Sigmoid colon (tissue), 4 donors: ENCODE results near the gene PNKD.

Source experiments
- CTCF ChIP-seq, 4 experiments: fragments of 450-650 bp in 3 of 4; fragments of 200-600 bp in 1 of 4; IDR thresholded peaks; one replicate each; pipeline ENCODE4 v1.5.1; 2016 to 2019; ENCODE audit warnings: antibody characterized with exemption in 4 of 4, mild to moderate bottlenecking in 3 of 4, moderate library complexity in 2 of 4
- EP300 ChIP-seq, 4 donors: sonication (generic); formaldehyde crosslinking; IDR thresholded peaks; one replicate each; pipeline ENCODE4 v1.6.1; 2017; ENCODE audit warnings: antibody characterized with exemption in 4 of 4
- POLR2A ChIP-seq, 2 donors: fragments of 450-650 bp; IDR thresholded peaks; one replicate each; pipeline ENCODE4 v1.6.1; 2016; ENCODE audit warnings: antibody characterized with exemption in 2 of 2, mild to moderate bottlenecking in 2 of 2, moderate library complexity in 2 of 2
- POLR2AphosphoS5 ChIP-seq, 4 donors: sonication (generic); formaldehyde crosslinking; IDR thresholded peaks; one replicate each; pipeline ENCODE4 v1.6.1; 2017; ENCODE audit warnings: antibody characterized with exemption in 4 of 4

DNA sequence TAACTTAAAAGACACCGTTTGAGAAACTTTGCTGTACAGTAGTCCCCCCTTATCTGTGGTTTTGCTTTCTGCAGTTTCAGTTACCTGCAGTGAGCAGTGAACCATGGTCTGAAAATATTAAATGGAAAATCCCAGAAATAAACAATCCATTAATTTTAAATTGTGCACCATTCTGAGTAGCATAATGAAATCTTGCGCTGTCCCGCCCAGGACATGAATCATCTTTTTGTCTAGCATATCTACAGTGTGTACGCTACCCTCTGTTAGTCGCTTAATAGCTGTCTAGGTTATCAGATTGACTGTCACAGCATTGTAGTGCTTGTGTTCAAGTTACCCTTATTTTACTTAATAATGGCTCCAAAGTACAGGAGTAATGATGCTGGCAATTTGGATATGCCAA lies 47.3 kb upstream of the PNKD start:
- TF ChIP-seq CTCF (IDR thresholded peaks at IDR 0.05), result no peak
- no peak for TF ChIP-seq POLR2AphosphoS5 (IDR thresholded peaks at IDR 0.05)
- TF ChIP-seq POLR2A (IDR thresholded peaks at IDR 0.05), result no peak
- no peak for TF ChIP-seq EP300 (IDR thresholded peaks at IDR 0.05)
